GM23338 (cell line): Measurements from ENCODE around the gene CFAP92. TPM values are rescaled to one million over a fixed set of nuclear protein-coding genes. Genes with fewer than 3 reads are reported as not detected.

Experiments used
- ATAC-seq: fragments of 200-7000 bp; cut with Tn5 transposase; 3 replicates; pipeline ENCODE4 v1.9.1; 2020
- DNase-seq: peaks from one replicate; pipeline ENCODE4 v3.0.0-alpha.2; 2015; ENCODE audit warnings: low spot score
- H2AFZ ChIP-seq: fragments of 200-600 bp; sonication (generic); 2 replicates; pipeline ENCODE4 v1.8.0; 2016; ENCODE audit warnings: antibody characterized with exemption, mild to moderate bottlenecking, moderate library complexity
- H3F3A ChIP-seq: fragments of 200-600 bp; sonication (generic); replicated peaks from 2 replicates; pipeline ENCODE4 v1.8.0; 2017; ENCODE audit warnings: antibody characterized with exemption, mixed run types, low read depth
- H3K27ac ChIP-seq: fragments of 200-600 bp; sonication (generic); 2 replicates; pipeline ENCODE4 v1.6.1; 2016; ENCODE audit warnings: low read depth
- H3K27me3 ChIP-seq: fragments of 200-600 bp; sonication (generic); 2 replicates; pipeline ENCODE4 v1.8.0; 2016; ENCODE audit warnings: mild to moderate bottlenecking, mixed run types, moderate library complexity; ENCODE audit not compliant: insufficient read depth
- H3K36me3 ChIP-seq: fragments of 200-600 bp; sonication (generic); 2 replicates; pipeline ENCODE4 v1.8.0; 2016; ENCODE audit warnings: mild to moderate bottlenecking; ENCODE audit not compliant: insufficient read depth
- H3K4me1 ChIP-seq: fragments of 200-600 bp; sonication (generic); 2 replicates; pipeline ENCODE4 v1.8.0; 2016; ENCODE audit warnings: mild to moderate bottlenecking, moderate library complexity; ENCODE audit not compliant: insufficient read depth
- H3K4me2 ChIP-seq: fragments of 200-600 bp; sonication (generic); 2 replicates; pipeline ENCODE4 v1.7.1; 2017; ENCODE audit warnings: mixed run types
- H3K4me3 ChIP-seq: fragments of 200-600 bp; sonication (generic); 2 replicates; pipeline ENCODE4 v1.6.1; 2016; ENCODE audit warnings: mixed run types
- H3K79me2 ChIP-seq: fragments of 200-600 bp; sonication (generic); replicated peaks from 2 replicates; pipeline ENCODE4 v1.8.0; 2017; ENCODE audit warnings: mild to moderate bottlenecking; ENCODE audit not compliant: insufficient read depth
- H3K9me2 ChIP-seq: fragments of 200-600 bp; sonication (generic); 2 replicates; pipeline ENCODE4 v1.8.0; 2017; ENCODE audit not compliant: insufficient read depth
- H4K20me1 ChIP-seq: fragments of 200-600 bp; sonication (generic); replicated peaks from 2 replicates; pipeline ENCODE4 v1.8.0; 2017; ENCODE audit warnings: mild to moderate bottlenecking; ENCODE audit not compliant: insufficient read depth
- H3K27ac Mint-ChIP-seq: 2 replicates; pipeline ENCODE4 v1.8.0; 2020; ENCODE audit warnings: inconsistent platforms, mild to moderate bottlenecking, moderate library complexity, mixed read lengths
- H3K27me3 Mint-ChIP-seq: 3 replicates; pipeline ENCODE4 v1.8.0; 2022; ENCODE audit warnings: low read depth, mild to moderate bottlenecking, moderate library complexity, mixed read lengths, inconsistent platforms; ENCODE audit not compliant: insufficient read depth, poor library complexity
- H3K36me3 Mint-ChIP-seq: 3 replicates; pipeline ENCODE4 v1.8.0; 2021; ENCODE audit warnings: low read depth, mild to moderate bottlenecking, inconsistent platforms, moderate library complexity, mixed read lengths
- H3K4me1 Mint-ChIP-seq: 3 replicates; pipeline ENCODE4 v1.8.0; 2020; ENCODE audit warnings: mild to moderate bottlenecking, inconsistent platforms, mixed read lengths
- H3K4me3 Mint-ChIP-seq: 3 replicates; pipeline ENCODE4 v1.8.0; 2021; ENCODE audit warnings: moderate library complexity, mild to moderate bottlenecking, inconsistent platforms, mixed read lengths
- H3K9me3 Mint-ChIP-seq: 3 replicates; pipeline ENCODE4 v1.8.0; 2020; ENCODE audit warnings: moderate library complexity, mild to moderate bottlenecking, inconsistent platforms, mixed read lengths
- CREB1 ChIP-seq: fragments of 250-450 bp; sonication (Bioruptor Pico); IDR thresholded peaks from 2 replicates; pipeline ENCODE4 v1.5.0; 2020; ENCODE audit warnings: low read depth, mild to moderate bottlenecking, moderate library complexity
- CTCF ChIP-seq, 2 experiments: fragments of 200-600 bp in 1 of 2; sonication (generic) in 1 of 2; conservative IDR thresholded peaks; 2 replicates each; pipeline versions ENCODE4 v1.5.1 to v1.6.1; 2016 to 2017; ENCODE audit warnings: antibody characterized with exemption in 2 of 2, low read depth in 2 of 2, mild to moderate bottlenecking in 2 of 2, moderate library complexity in 1 of 2
- EZH2 ChIP-seq: fragments of 200-600 bp; sonication (generic); IDR thresholded peaks from one replicate; pipeline ENCODE4 v1.8.0; 2017; ENCODE audit warnings: antibody characterized with exemption, mild to moderate bottlenecking, low read depth; ENCODE audit not compliant: unreplicated experiment
- NANOG ChIP-seq: IDR thresholded peaks from 2 replicates; pipeline ENCODE4 v1.6.1; 2016; ENCODE audit warnings: antibody characterized with exemption, borderline replicate concordance
- polyA plus RNA-seq: library from polyadenylated mRNA; unstranded; fragments of >200 nt; fragmentation: Nextera tagmentation; extraction: Ambion mirVana; gene quantifications from 2 replicates; pipeline ENCODE4 v1.2.1, GENCODE V29; 2016
- total RNA-seq: library from RNA; depleted of rRNA; stranded (reverse); fragments of >200 nt; shearing (Covaris generic); gene quantifications from 2 replicates; pipeline ENCODE4 v1.2.3, GENCODE V29; 2014
- TF ChIP-seq, protein P1 (sequence below): fragments of 250-450 bp; sonication (Bioruptor Pico); IDR thresholded peaks from 2 replicates; pipeline ENCODE4 v1.5.0; 2020; ENCODE audit warnings: mild to moderate bottlenecking, moderate library complexity

Gene CFAP92
- total and polyA plus RNA-seq, 2 experiments from 2014 or later: 1.6 to 2.3 TPM

- no peak overlapping the region for H3K4me2 ChIP-seq
- no peak overlapping the region for H3K4me3 Mint-ChIP-seq
- H3K9me3 Mint-ChIP-seq: no peaks in the 10 kb centered on the region; the same call in 2 of the 3 replicates
- peaks cover 50% of the 10 kb centered on the region for H3K36me3 Mint-ChIP-seq
- no peaks in the 10 kb centered on the region for H3K79me2 ChIP-seq
- ATAC-seq: no peak
- no peak for DNase-seq
- no peak overlapping the region for H2AFZ ChIP-seq
- H3F3A ChIP-seq: no peaks in the 10 kb centered on the region
- peaks cover 16% of the 10 kb centered on the region; the same call in 1 of the 2 replicates for H3K36me3 ChIP-seq
- no peaks in the 10 kb centered on the region for H3K4me1 ChIP-seq
- no peak for TF ChIP-seq CTCF (conservative IDR thresholded peaks at IDR 0.05; ENCODE audit: low read depth in 2 of 2)
- H3K9me2 ChIP-seq: no peaks in the 10 kb centered on the region
- no peak overlapping the region for H3K27ac Mint-ChIP-seq
- no peaks in the 10 kb centered on the region for H3K4me1 Mint-ChIP-seq
- no peak overlapping the region for H3K4me3 ChIP-seq
- H3K27me3 Mint-ChIP-seq: peaks cover 6% of the 10 kb centered on the region
- no peaks in the 10 kb centered on the region for H4K20me1 ChIP-seq
- no peaks in the 10 kb centered on the region for H3K27me3 ChIP-seq
- H3K27ac ChIP-seq: no peak overlapping the region
Observed at GRCh38 chr3:128907706-128908445, 86.0 kb downstream of the CFAP92 start.

DNA sequence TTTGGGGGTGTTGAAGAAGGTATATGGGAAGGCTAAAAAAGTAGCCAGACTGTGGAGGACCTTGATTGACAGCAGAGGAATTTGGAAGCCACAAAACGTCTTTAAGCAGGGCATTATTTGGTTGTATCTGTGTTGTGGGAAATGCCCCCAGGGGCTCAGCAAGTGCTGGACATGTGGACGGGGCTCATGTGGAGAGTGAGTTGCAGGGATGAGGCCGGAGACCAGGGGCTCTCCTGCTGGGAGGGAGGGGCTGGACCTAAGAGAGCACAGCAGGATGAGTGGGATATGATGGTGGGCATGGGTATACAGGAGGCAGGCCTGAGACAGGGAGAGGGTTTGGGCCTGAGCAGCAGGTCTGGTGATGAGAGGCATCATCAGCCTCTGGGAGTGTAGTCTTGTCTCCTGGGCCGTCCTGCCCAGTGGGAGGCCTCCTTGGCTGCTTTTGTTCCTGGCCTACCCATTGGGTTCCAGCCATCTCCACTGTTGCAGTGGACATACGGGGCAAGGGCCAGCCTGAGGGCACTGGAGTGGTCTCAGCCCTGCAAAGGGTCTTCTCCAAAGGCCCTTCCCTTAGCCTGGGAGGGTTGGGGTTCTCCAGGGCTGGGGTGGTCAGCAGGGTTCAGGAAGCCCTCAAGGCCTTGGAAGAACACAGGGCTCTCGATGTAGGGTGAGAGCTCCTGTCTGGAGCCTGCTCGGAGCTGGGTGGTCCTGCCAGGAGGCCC lies 86.9 kb downstream of the CFAP92 start:
- no peaks in the 10 kb centered on the region for H3K9me2 ChIP-seq
- no peak overlapping the region for H3K27ac ChIP-seq
- no peak for DNase-seq
- no peaks in the 10 kb centered on the region for H3F3A ChIP-seq
- H3K79me2 ChIP-seq: no peaks in the 10 kb centered on the region
- TF ChIP-seq NANOG (no peak), CREB1 (CRISPR knock-in tag) (no peak), EZH2 (no peak)
- TF ChIP-seq, protein P1, sequence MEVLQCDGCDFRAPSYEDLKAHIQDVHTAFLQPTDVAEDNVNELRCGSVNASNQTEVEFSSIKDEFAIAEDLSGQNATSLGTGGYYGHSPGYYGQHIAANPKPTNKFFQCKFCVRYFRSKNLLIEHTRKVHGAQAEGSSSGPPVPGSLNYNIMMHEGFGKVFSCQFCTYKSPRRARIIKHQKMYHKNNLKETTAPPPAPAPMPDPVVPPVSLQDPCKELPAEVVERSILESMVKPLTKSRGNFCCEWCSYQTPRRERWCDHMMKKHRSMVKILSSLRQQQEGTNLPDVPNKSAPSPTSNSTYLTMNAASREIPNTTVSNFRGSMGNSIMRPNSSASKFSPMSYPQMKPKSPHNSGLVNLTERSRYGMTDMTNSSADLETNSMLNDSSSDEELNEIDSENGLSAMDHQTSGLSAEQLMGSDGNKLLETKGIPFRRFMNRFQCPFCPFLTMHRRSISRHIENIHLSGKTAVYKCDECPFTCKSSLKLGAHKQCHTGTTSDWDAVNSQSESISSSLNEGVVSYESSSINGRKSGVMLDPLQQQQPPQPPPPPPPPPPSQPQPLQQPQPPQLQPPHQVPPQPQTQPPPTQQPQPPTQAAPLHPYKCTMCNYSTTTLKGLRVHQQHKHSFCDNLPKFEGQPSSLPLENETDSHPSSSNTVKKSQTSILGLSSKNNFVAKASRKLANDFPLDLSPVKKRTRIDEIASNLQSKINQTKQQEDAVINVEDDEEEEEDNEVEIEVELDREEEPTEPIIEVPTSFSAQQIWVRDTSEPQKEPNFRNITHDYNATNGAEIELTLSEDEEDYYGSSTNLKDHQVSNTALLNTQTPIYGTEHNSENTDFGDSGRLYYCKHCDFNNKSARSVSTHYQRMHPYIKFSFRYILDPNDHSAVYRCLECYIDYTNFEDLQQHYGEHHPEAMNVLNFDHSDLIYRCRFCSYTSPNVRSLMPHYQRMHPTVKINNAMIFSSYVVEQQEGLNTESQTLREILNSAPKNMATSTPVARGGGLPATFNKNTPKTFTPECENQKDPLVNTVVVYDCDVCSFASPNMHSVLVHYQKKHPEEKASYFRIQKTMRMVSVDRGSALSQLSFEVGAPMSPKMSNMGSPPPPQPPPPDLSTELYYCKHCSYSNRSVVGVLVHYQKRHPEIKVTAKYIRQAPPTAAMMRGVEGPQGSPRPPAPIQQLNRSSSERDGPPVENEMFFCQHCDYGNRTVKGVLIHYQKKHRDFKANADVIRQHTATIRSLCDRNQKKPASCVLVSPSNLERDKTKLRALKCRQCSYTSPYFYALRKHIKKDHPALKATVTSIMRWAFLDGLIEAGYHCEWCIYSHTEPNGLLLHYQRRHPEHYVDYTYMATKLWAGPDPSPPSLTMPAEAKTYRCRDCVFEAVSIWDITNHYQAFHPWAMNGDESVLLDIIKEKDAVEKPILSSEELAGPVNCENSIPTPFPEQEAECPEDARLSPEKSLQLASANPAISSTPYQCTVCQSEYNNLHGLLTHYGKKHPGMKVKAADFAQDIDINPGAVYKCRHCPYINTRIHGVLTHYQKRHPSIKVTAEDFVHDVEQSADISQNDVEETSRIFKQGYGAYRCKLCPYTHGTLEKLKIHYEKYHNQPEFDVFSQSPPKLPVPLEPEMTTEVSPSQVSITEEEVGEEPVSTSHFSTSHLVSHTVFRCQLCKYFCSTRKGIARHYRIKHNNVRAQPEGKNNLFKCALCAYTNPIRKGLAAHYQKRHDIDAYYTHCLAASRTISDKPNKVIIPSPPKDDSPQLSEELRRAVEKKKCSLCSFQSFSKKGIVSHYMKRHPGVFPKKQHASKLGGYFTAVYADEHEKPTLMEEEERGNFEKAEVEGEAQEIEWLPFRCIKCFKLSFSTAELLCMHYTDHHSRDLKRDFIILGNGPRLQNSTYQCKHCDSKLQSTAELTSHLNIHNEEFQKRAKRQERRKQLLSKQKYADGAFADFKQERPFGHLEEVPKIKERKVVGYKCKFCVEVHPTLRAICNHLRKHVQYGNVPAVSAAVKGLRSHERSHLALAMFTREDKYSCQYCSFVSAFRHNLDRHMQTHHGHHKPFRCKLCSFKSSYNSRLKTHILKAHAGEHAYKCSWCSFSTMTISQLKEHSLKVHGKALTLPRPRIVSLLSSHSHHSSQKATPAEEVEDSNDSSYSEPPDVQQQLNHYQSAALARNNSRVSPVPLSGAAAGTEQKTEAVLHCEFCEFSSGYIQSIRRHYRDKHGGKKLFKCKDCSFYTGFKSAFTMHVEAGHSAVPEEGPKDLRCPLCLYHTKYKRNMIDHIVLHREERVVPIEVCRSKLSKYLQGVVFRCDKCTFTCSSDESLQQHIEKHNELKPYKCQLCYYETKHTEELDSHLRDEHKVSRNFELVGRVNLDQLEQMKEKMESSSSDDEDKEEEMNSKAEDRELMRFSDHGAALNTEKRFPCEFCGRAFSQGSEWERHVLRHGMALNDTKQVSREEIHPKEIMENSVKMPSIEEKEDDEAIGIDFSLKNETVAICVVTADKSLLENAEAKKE (CRISPR knock-in tag): no peak
- Mint-ChIP-seq H3K4me3 (no peak overlapping the region), H3K27ac (no peak overlapping the region), H3K4me1 (no peaks in the 10 kb centered on the region), H3K9me3 (no peaks in the 10 kb centered on the region; the same call in 2 of the 3 replicates), H3K27me3 (peaks cover 6% of the 10 kb centered on the region), H3K36me3 (peaks cover 48% of the 10 kb centered on the region)
- ATAC-seq: no peak
- H3K27me3 ChIP-seq: no peaks in the 10 kb centered on the region
- no peak overlapping the region for H3K4me2 ChIP-seq
- no peaks in the 10 kb centered on the region for H3K4me1 ChIP-seq
- peaks cover 11% of the 10 kb centered on the region; the same call in 1 of the 2 replicates for H3K36me3 ChIP-seq
- H2AFZ ChIP-seq: no peak overlapping the region
- no peaks in the 10 kb centered on the region for H4K20me1 ChIP-seq
- H3K4me3 ChIP-seq: no peak overlapping the region
